GM11168 (cell line): ENCODE results near the gene MAPK8IP2.

Experiments
- in situ Hi-C: fragments of 300-500 bp; cut with MboI; formaldehyde crosslinking; loops from one replicate; pipeline ENCODE4 v1.12.0; 2022; ENCODE audit warnings: low sequenced_read_pairs; ENCODE audit not compliant: unreplicated experiment

The MAPK8IP2 gene

DNA sequence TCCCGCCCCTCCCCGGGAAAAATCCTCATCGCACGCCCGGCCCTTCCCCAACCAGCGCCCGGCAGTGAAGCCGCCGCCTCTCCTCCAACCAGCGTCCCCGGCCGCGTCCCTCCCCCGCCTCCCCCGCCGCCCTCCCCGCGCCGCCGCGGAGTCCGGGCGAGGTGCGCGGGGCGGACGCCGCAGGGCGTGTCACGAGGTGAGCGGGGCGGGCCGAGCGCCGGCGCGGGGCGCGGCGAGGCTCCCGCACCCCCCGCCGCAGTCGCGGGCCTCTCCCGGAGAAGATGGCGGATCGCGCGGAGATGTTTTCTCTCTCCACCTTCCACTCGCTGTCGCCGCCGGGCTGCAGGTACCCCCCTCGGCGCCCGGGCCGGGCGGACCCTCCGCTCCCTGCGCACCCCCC, at the start of gene MAPK8IP2:
Gene MAPK8IP2 (plus strand): TSS at position 256 of the 400 bp plus-strand sequence. CDS start 26 bp downstream, at position 282.
- in situ Hi-C loops, result no loop called here

GRCh38 chr22:50551160-50551752, 49.3 kb upstream of the MAPK8IP2 start:
- in situ Hi-C loops, result no loop called here

- in situ Hi-C loops, result no loop called here
These were observed 47.3 kb upstream of the MAPK8IP2 start for GRCh38 chr22:50553310-50553709.

GRCh38 chr22:50556703-50557102, 43.9 kb upstream of the MAPK8IP2 start:
- in situ Hi-C loops, result no loop called here

GRCh38 chr22:50560034-50560433, 40.6 kb upstream of the MAPK8IP2 start:
- in situ Hi-C loops, result no loop called here

DNA sequence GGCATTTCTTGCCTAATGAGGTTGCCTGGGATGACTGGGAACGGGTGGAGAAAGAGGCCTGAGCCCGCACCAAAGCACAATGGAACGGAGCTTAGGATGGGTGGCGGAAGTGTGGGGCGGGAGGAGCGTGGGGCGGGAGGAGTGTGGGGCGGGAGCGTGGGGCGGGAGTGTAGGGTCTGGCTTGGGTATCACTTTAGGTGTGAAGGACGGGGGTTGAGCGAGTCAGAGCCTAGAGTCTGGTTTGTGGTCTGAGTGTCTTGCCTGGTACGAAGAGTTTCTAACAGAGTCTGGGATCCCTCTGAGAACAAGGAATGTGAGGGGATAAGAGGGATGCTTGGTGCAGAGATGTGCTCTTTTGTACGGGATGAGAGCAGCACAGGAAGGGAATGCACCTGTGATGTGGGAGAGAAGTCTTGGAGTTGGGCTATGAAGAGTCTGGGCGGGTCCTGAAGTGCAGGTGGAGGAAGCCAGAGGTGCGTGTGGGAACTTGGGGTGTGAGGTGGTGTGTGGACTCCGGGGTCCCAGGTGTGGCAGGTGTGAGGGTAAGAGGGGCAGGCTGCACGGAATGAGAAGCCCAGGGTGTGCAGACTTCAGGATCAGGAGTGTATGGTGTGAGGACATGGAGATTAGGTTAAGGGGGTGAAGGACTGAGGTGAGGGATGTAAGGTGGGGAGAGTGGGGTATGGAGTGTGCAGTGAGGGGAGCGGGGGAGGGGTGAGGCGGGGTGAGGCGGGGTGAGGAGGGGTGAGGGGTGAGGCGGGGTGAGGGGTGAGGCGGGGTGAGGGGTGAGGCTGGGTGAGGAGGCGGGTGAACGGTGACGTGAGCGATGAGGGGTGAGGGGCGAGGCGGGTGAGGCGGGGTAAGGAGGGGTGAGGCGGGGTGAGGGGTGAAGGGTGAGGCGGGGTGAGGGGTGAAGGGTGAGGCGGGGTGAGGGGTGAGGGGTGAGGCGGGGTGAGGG, 38.9 kb upstream of the MAPK8IP2 start:
- in situ Hi-C loops, result no loop called here

DNA sequence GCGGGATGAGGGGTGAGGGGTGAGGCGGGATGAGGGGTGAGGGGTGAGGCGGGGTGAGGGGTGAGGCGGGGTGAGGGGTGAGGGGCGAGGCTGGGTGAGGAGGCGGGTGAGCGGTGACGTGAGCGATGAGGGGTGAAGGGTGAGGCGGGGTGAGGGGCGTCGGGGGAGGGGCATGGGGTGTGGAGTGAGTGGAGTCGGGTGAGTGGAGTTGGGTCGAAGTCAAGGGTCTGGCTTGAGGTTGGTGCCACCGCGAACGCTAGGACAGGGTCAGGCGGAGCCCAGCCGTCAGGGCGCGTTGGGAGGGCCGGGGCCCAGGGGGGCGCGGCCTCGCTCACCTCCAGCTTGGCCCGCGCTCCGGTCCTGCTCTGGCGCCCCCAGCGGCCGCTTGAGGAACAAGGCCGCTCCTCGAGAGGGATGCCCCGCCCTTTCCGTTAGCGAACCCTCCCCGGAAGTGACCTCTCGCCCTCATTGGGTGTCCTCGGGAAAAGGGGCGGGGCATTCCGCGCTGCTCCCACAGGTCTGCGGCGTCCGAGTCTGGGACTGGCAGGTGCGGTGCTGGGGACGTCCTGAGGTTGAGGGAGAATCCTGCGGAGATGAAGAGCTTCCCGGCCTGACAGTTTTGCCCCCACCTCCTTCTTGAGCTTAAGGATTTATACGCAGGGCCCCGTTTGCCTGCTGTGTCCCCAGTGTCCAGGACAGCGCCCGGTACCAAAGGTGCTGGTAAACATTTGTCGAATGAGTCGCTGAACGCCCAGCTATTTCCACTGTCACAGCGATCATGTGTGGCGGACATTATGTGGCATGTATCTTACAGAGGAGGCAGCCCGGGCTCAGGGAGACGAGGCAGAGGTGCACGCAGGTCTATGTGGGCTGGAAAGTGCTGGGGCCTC, 37.8 kb upstream of the MAPK8IP2 start, which contains the start of gene SYCE3:
Gene SYCE3 (minus strand): TSS at position 397 of the 890 bp plus-strand sequence. CDS start 6,514 bp downstream, outside the sequence.
- in situ Hi-C loops, result no loop called here

DNA sequence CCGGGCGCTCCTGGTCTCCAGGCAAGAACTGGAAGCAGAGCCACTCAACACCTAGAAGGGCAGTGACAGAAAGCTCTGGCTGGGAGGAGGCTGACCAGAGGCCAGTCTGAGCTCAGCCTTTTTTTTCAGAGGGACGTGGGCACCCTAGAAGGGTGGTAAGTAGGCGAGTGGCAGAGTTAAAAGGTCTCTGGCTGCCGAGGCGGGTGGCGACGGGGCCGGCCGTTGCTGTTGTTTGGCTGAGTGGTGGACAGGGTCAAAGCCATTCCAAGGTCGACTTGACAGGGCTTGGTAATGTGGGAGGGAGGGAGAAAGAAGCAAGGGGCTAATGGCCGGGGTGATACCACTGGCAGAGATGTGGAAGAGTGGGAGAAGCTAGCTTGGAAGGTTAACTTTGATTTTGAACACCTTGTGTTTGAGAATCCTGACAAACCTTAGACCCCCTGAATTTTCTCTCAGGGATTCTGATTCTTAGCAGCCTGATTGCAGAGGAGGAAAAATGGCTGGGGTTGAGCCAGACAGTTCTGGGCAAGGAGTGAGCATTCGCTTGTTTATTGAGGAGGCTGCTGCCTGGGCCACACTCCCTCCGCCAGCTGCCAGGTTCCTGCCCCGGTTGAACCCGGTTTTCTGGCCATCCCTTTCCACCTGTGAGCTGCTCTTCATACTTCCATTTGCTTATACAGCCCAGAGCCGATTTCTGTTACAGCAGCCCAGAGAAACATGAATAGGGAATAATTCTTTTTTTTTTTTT, 37.0 kb upstream of the MAPK8IP2 start:
- in situ Hi-C loops, result no loop called here

DNA sequence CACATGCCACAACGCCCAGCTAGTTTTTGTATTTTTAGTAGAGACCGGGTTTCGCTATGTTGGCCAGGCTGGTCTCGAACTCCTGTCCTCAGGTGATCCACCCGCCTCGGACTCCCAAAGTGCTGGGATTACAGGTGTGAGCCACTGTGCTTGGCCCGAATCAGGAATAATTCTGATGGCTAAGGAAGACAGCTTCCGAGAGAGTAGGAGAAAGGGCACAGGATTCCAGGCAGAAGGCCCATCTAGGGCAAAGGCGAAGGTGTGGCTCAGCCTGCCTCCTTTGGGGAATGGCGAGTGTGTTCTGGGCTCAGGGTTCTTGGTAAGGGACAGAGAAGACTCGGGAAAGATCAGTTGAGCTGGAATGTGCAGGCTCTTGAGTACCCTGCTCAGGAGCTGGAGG, 36.3 kb upstream of the MAPK8IP2 start:
- in situ Hi-C loops, result no loop called here

DNA sequence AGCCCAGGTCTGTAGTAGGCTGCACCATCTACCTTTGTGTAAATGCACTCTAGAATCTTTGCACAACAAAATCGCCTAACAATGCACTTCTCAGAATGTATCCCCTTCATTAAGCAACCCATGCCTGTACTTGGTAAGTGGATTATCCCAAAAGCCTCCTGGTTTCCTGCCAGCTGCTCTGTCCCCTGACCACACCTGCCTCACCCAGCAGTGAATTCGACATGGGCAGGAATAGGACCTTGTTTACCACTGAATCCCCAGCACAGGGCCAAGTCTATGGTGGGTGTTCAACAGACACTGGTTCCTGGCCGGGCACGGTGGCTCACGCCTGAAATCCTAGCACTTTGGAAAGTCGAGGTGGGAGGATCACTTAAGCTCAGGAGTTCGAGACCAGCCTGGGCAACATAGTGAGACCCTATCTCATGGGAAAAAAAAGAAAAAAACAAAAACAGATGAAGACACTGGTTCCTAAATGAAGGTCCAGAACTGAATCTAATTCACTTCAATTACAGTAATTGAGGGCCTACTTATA, 32.8 kb upstream of the MAPK8IP2 start:
- in situ Hi-C loops, result no loop called here

GRCh38 chr22:50568626-50569025, 32.0 kb upstream of the MAPK8IP2 start:
- in situ Hi-C loops, result no loop called here

DNA sequence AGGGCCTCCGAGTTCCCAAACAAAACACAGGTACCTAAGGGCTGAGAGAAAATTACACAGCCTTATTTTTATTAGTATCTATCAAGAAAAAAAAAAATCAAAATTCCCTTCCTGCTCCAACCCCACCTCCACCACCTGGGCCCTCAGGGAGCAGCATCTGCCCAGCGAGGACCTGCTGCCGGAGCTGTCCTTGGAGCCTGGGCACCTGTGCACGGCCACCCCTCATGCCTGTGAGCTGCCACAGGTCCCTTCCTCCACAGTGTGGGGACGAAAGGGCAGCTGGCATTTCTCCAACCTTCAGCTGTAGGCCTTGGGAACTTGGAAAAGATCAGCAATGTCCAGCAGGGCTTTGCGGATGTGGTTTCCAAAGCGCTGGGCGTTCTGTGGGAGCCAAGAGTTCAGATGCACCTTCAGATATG, 31.5 kb upstream of the MAPK8IP2 start:
- in situ Hi-C loops, result no loop called here

DNA sequence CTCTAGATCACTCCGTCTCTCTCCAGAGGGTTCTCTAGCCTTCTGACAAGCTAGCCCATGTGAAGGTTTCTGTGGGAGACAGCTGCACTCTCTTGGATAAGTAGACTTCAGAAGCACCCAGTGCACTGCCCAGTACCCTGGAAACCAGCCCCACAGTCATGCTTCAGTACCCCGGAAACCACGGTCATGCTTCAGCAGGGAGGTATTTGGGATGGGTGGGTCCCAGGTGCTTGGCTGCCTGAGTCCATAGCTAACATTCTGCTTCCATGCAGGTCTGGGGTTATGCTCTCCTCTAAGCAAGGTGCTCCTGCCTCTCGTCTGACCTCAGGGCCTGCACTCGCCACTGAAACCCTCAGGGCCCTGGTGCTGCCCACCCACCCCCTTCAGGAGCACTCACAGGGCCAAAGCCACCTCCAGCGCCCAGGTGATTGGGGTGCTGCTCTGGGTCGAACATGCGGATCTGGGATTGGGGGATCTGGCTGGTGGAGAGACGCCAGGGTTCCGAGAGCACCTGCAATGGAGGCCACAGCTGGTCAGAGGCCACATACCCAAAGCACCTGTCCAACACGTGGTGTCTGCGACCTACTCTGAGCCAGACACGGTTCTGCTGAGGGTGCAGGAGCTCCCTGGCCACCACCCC, 30.6 kb upstream of the MAPK8IP2 start:
- in situ Hi-C loops, result no loop called here

DNA sequence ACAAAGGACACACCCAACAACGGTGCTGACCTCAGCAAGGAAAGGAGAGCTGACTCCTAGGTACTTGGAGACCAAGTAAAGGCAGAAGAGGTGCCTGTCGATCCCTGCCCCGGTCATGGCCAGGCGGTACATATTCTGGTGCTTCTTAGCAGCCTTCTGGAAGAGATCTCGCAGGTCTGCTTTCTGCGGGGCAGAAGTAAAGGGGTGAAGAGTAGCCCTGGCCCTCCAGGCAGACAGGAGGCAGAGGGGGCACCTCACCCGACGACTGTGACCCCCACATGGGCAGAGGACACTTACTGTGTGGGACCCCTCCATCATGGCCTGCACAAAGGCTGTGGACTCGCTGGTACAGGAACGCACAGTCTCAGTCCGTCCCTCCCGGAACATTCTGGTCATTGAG, 29.7 kb upstream of the MAPK8IP2 start:
- in situ Hi-C loops, result no loop called here

GRCh38 chr22:50571264-50572175, 29.1 kb upstream of the MAPK8IP2 start:
- in situ Hi-C loops, result no loop called here

DNA sequence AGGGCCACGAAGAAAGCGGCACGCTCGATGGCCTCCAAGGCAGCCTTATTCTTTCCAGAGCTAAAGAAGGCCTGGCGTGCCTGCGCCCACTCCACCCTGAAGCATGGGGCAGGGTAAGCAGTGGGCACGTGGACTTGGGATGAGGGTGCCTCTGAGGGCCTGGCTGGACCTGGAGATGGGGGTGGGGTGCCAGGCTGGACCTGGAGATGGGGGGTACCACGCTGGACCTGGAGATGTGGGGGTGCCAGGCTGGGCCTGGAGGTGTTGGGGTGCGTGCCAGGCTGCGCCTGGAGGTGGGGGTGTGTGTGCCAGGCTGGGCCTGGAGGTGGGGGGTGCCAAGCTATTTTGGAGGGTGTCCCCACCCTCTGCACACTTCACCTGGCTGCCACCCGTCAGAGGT, 27.6 kb upstream of the MAPK8IP2 start:
- in situ Hi-C loops, result no loop called here

DNA sequence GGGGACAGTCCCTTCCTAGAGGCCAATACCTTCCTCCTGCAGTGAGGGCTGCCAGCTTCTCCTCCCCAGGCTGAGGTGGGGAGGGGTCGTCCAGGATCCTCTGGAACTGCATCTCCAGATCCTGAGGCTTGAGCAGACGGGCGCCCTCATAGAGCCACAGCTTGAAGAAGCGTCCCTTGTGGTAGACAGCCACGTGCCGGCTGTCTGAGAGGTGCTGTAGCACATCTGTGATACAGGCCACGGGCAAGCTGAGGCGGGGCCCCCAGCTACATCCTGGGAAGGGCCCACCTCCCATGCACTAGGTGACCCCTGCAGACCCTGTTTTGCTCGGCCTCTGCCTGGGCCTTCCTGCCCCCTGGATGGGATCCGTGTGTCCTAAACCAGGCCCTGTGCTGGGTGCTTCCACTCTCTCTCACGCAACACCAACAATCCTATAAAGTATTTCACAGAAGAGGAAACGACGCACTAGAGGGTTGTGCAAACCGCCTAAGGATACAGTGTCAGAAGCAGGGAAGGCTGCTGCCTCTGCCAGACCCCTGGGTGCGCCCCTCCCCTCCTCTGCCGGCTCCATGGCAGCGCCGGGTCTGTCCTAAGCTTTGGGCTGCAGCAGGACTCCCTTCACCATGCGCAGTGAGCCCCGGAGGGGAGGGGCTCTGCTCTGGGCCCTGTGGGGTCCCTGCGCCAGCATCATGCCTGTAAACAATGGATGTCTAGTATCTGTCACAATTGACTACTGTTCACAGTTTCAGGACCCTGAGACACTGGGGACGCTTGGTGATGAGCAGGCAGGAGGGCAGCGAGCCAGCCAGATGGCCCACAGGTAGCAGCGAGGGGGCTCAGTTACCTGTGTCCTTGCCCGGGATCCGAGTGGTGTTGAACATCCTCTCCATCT, 26.9 kb upstream of the MAPK8IP2 start:
- in situ Hi-C loops, result no loop called here
